NCI-H446 (cell line): ENCODE results near the gene DENND6B.
"Not testable (repeated sequence)": the region's sequence is repeated elsewhere in the genome, so short reads cannot be mapped to it uniquely, and the experiment has no call there.

Source experiments
- DNase-seq, 2 experiments: peaks; one replicate each; lab custom pipeline; 2025; lab: John Stamatoyannopoulos, UW

DENND6B gene

DNA sequence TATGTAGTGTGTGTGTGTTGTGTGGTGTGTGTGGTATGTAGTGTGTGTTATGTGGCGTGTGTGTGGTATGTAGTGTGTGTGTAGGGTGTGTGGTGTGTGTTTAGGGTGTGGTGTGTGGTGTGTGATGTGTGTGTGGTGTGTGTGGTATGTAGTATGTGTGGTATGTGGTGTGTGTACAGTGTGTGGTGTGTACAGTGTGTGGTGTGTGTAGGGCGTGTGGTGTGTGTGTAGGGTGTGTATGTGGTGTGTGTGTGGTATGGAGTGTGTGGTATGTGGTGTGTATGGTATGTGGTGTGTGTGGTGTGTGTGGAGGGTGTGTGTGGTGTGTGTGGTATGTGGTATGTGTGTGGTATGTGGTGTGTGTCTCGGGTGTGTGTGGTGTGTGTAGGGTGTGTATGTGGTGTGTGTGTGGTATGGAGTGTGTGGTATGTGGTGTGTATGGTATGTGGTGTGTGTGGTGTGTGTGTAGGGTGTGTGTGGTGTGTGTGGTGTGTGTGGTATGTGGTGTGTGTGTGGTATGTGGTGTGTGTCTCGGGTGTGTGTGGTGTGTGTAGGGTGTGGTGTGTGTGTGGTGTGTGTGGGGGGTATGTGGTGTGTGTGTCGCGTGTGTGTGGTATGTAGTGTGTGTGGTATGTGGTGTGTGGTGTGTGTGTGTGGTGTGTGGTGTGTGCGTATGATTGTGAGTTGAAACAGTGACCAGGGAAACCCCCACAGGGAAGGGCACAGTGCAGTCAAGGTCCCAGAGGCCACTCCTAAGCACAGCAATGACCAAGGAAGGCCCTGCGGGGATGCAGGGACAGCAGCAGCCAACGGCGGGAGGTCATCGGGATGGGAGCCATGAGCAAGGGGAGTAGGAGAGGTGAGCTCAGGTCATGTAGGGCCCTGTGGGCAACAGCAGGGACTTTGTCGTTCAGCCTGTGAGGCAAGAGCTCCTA is 13.4 kb upstream of the DENND6B start:
- DNase-seq, result no peak

- DNase-seq, result no peak
Observed at GRCh38 chr22:50338860-50339462, 12.1 kb upstream of the DENND6B start.

DNA sequence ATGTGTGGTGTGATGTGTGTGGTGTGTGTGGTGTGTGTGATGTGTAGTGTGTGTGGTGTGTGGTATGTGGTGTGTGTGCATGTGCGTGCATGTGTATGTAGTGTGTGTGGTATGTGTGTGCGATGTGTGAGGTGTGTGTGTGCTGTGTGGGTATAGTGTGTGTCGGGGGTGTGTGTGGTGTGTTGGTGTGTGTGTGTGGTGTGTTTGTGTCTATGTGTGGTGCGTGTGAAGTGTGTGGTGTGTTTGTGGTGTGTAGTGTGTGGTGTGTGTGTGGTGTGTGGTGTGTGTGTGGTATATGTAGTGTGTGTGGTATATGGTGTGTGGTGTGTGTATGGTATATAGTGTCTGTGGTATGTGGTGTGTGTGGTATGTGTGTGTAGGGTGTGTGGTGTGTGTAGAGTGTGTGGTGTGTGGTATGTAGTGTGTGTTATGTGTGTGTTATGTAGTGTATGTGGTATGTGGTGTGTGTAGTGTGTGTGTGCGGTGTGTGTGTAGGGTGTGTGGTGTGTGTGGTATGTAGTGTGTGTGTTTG is 11.3 kb upstream of the DENND6B start:
- DNase-seq, result no peak

DNA sequence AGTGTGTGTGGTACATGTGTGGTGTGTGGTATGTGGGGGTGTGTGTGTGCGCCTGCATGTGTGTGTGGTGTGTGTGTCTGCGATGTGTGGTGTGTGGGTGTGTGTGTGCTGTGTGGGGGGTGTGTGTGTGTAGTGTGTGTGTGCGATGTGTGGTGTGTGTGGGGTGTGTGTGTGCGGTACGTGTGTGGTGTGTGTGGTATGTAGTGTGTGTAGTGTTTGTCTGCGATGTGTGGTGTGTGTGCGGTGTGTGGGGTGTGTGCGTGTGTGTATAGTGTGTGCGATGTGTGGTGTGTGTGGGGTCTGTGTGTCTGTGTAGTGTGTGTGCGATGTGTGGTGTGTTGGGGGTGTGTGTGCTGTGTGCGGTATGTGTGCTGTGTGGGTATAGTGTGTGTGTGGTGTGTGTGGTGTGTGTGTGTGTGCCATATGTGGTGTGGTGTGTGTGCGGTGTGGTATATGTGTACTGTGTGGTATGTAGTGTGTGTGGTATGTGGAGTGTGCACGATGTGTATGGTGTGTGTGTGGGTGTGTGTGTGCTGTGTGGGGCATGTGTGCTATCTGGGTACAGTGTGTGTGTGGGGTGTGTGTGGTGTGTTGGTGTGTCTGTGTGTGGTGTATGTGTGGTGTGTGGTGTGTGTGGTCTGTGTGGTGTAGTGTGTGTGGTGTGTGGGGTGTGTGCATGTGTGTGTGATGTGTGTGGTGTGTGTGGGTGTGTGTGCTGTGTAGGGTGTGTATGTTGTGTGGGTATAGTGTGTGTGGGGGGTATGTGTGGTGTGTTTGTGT is 10.6 kb upstream of the DENND6B start:
- no peak for DNase-seq

DNA sequence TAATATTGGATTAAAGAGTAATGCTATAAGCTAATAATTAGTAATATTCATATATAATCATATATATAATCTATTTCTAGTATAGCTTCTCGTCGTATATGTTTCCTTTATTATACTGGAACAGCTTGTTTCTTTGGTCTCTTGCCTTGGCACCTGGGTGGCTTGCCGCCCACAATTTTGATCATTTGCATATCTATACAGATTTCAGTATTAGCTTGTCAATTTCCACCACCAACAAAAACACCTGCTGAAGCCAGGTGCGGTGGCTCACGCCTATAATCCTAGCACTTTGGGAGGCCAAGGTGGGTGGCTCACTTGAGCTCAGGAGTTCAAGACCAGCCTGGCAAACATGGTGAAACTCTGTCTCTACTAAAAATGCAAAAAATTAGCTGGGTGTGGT is 7.6 kb upstream of the DENND6B start:
- not testable (repeated sequence) for DNase-seq

GRCh38 chr22:50329236-50329635 is 2.4 kb upstream of the DENND6B start:
- no peak for DNase-seq

GRCh38 chr22:50327711-50328019 is 853 bp upstream of the DENND6B start:
- no peak for DNase-seq

- DNase-seq, result no peak
Observed at GRCh38 chr22:50326225-50326955, 422 bp downstream of the DENND6B start.

DNA sequence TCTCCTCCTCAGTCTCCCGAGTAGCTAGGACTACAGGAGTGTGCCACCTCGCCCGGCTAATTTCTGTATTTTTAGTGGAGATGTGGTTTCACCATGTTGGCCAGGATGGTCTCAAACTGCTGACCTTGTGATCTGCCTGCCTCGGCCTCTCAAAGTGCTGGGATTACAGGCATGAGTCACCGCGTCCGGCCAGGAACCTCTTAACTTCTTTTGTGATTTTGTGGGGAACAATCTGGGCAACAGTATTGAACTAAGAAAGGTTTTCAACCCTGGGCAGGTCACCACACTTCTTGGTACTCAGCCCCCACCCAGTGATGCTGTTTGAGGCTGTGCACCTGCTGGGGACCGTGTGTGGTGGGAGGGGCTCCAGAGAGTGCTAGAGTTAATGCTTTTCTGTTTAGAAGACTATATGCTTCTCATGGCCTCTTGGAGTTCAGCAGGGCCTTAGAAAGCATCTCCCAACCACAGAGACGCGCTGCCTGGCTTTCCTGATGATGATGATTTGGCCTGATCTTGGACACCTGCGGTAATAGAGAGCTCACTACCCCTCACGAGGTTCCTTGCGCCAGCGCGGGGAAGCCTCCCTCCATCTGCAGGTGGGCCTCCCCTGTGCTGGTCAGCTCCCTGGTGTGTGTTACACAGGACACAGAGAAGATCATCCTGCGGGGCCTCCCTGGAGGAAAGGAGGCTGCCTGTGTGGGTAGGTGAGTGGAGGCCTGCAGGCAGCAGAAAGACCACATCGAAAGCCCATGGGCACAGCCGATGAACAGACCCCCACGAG is 1.2 kb downstream of the DENND6B start:
- DNase-seq, result no peak

- DNase-seq, result no peak
Observed at GRCh38 chr22:50323900-50324299, 2.9 kb downstream of the DENND6B start.

- DNase-seq, result not testable (repeated sequence)
Observed at GRCh38 chr22:50322382-50323104, 4.3 kb downstream of the DENND6B start.

DNA sequence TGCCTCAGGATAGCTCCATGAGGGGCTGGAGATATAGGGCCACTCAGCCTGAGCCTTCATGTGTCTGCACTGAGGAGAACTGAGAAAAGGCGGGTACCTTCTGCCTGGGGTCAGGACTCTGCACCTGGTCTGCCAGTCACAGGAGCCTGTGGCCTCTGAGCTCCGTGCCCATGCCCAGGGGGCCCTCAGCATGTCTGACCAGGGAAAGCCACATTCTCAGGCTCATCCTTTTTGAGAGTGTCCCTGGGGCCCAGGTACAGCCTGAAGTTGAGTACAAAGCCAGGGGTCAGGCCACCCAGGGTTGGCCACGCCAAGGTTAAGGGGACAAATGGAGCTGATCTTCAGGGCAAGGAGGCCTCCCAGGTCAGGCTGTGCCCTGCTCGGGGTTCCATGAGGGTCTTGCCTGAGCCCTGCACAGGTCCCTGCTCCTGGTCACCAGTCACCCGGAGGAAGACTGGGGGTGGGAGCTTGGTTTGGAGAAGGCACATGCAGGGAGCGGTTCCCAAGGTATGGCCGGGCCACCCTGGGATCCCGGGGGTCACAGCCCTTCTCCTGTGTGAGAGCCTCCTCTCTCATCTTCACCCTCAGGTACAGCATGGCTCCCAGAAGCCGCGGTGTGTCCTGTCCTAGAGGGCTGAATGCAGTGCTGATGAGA is 6.0 kb downstream of the DENND6B start:
- no peak for DNase-seq

DNA sequence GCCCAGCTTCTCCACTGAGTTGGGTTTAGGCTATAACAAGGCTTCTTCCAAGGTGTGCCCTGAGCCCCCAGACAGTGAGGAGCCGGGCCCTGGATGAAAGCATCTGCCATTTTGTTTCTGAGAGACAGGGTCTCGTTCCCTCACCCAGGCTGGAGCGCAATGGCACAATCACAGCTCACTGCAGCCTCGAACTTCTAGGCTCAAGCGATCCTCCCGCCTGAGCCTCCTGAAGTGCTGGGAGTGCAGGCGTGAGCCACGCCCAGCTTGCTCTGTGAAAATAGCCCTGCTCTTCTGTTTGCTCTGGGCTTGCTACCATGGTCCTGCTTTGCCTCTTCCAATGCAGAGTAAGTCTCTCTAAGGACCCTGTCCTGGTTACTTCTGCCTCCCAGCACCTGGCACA is 6.7 kb downstream of the DENND6B start:
- no peak for DNase-seq

DNA sequence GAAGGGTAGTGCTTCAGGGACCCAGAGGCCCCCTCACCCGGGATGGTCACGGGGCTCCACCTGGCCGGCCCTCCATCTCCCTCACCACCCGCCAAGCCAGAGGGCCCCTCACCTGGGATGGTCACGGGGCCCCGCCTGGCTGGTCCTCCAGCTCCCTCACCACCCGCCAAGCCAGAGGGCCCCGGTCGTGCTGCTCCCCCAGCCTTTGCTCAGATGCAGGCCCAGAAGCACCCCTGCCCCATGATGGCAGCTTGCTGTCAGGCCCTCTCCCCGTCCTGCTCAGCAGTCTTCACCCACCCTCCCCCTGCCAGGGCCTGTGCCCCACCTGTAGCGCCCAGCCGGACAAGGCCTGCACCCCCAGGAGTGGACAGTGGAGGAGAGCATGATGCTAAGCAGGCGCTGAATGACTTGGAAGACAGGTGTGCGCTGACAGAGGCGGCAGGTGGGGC is 7.3 kb downstream of the DENND6B start:
- DNase-seq, result no peak

- no peak for DNase-seq
Observed at GRCh38 chr22:50318698-50319411, 8.0 kb downstream of the DENND6B start.

GRCh38 chr22:50318356-50318697 is 8.5 kb downstream of the DENND6B start:
- DNase-seq, result no peak

GRCh38 chr22:50317674-50318073 is 9.1 kb downstream of the DENND6B start:
- no peak for DNase-seq

GRCh38 chr22:50317178-50317577 is 9.6 kb downstream of the DENND6B start:
- no peak for DNase-seq
